ENCODE measurements around the gene SLC6A17. TPM values are rescaled to one million over a fixed set of nuclear protein-coding genes. Genes with fewer than 3 reads are reported as not detected.
A peak's percentile ranks its signal among the peaks of the same experiment; 100 is the strongest.

Gene SLC6A17
- total and polyA plus RNA-seq, 2 experiments from 2014 or later = 0.03 to 0.17 TPM

GRCh38 chr1:110223581-110223980 lies 73.3 kb downstream of the SLC6A17 start (continued):
- TF ChIP-seq ZNF462 (CRISPR knock-in tag; IDR thresholded peaks at IDR 0.05) (no peak), EZH2phosphoT487 (IDR thresholded peaks at IDR 0.05; ENCODE audit: unreplicated experiment) (no peak), NANOG (IDR thresholded peaks at IDR 0.05; ENCODE audit: borderline replicate concordance) (no peak), ZNF331 (CRISPR knock-in tag; IDR thresholded peaks at IDR 0.05; ENCODE audit: low read depth) (no peak), STAT1 (IDR thresholded peaks at IDR 0.05; ENCODE audit: unreplicated experiment) (no peak), ETS1 (IDR thresholded peaks at IDR 0.05) (no peak), CREB1 (CRISPR knock-in tag; IDR thresholded peaks at IDR 0.05; ENCODE audit: low read depth) (no peak), POLR2AphosphoS5 (IDR thresholded peaks at IDR 0.05; ENCODE audit: low read depth) (no peak)

- DNase-seq (ENCODE audit: low spot score) (no peak), ATAC-seq (0 out of 3 replicates have a peak, but pooled peaks have one; percentile 10)
- no peaks in the 10 kb centered on the region for H3K36me3 ChIP-seq (ENCODE audit: insufficient read depth)
- no peak overlapping the region for H3K27ac Mint-ChIP-seq
- H3K4me3 Mint-ChIP-seq = no peak overlapping the region
- H2AFZ ChIP-seq = no peak overlapping the region
- no peaks in the 10 kb centered on the region for H3K9me2 ChIP-seq (ENCODE audit: insufficient read depth)
- peaks cover 13% of the 10 kb centered on the region; the same call in 2 of the 3 replicates for H3K36me3 Mint-ChIP-seq (ENCODE audit: low read depth)
- no peaks in the 10 kb centered on the region for H3K27me3 ChIP-seq (ENCODE audit: insufficient read depth)
- H3F3A ChIP-seq (replicated peaks; ENCODE audit: low read depth) = no peaks in the 10 kb centered on the region
- H4K20me1 ChIP-seq (replicated peaks; ENCODE audit: insufficient read depth) = no peaks in the 10 kb centered on the region
- H3K9me3 Mint-ChIP-seq = no peaks in the 10 kb centered on the region
- no peaks in the 10 kb centered on the region for H3K79me2 ChIP-seq (replicated peaks; ENCODE audit: insufficient read depth)
- H3K4me1 Mint-ChIP-seq = peaks cover 16% of the 10 kb centered on the region
- no peaks in the 10 kb centered on the region for H3K4me1 ChIP-seq (ENCODE audit: insufficient read depth)
- H3K27me3 Mint-ChIP-seq (ENCODE audit: insufficient read depth, low read depth, poor library complexity) = peaks cover 9% of the 10 kb centered on the region
- no peak overlapping the region for H3K27ac ChIP-seq (ENCODE audit: low read depth)
- H3K4me3 ChIP-seq = no peak overlapping the region
- no peak overlapping the region for H3K4me2 ChIP-seq
- TF ChIP-seq POLR2AphosphoS5 (IDR thresholded peaks at IDR 0.05; ENCODE audit: low read depth) = no peak
- TF ChIP-seq JUNB (IDR thresholded peaks at IDR 0.05; ENCODE audit: unreplicated experiment) = no peak
- TF ChIP-seq EZH2phosphoT487 (IDR thresholded peaks at IDR 0.05; ENCODE audit: unreplicated experiment) = no peak
- TF ChIP-seq ZNF114 (CRISPR knock-in tag; IDR thresholded peaks at IDR 0.05) = no peak
- TF ChIP-seq ZNF331 (CRISPR knock-in tag; IDR thresholded peaks at IDR 0.05; ENCODE audit: low read depth) = no peak
- no peak for TF ChIP-seq CTCF (conservative IDR thresholded peaks at IDR 0.05; ENCODE audit: low read depth in 2 of 2)
- no peak for TF ChIP-seq ETS1 (IDR thresholded peaks at IDR 0.05)
- no peak for TF ChIP-seq EZH2 (IDR thresholded peaks at IDR 0.05; ENCODE audit: low read depth, unreplicated experiment)
These were observed 74.1 kb downstream of the SLC6A17 start for GRCh38 chr1:110224240-110224995.

Measured in GM23338 (cell line).